NCI-H1436 (cell line): Measurements from ENCODE around the gene TCIRG1.

Experiments
- DNase-seq: peaks from one replicate; lab custom pipeline; 2025; lab: John Stamatoyannopoulos, UW

The TCIRG1 gene

DNA sequence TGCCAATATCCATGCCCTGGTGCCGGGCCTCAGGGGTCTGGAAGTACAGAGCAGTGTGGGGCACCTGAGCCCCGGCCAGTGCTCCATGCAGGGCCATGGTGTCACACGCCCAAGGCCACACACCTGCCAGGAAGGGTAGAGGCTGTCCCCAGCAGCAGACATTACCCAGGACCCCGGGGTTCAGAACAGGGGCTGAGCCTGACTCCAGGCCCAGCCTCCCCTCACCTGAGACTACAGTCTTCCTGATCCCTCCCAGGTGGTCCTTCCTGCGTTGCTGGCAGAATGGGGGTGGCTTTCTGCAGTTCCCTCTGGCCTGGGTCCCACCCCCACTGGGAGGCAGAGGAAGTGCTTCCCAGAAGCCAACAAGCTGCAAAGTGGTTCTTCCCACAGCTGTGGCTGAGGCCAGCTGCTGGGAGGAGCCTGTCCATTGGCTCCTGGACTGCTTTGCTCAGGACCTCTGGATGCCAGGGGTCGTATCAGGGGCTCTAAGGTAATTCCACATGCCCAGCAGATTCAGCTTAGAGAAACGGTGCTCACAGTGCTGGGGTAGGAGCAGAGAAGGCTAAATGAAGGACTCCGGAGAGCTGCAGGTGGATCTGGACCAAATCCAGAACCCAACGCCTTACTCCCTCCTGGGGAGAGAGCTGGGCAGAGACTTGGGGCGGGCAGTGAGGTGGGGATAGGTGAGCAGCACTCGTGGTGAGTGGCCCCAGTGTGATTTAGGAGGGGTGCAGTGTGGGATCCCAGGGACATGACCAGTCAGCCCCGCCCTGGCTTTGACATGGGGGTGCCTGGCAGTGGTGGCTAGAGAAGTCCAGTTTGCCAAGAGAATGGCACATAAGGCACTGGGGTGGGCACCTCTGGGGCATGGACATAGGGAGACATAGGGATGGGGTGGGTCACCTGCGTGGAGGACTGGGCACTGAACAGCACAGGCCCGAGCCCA, 12.6 kb downstream of the TCIRG1 start:
- no peak for DNase-seq

DNA sequence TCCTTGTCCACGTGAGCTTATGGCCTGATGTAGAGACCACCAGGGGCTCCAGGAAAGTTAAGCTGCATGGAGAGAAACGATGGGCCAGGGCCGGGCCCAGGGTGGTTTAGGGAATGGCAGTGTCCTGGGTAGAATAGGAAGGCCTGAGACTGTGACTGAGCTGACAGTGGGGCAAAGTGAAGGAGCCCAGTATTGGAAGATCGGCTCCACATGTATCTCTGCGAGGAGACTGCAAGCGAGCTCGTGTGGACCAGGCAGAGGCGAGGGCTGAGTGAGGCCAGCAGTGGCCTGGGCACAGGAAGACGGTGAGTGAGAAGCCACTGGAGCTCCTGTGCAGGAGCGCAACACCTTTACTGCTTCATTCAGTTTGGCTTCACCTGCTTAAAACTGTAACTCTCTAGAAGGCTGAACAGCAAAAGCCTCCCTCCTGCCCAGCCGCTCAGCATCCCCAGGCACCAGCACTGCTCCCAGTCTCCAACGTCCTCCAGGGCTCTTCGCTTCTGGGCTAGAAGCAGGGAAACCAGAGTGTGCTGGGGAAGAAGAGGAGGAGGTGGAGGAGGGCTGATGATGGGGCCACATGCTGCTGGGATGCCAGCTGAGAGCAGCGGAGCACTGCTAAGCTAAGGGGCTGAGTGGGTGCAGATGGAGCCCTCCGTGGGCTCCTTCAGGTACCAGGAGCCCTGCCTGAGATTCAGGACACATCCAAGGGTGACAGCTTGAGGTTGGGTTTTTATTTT, 13.5 kb downstream of the TCIRG1 start:
- no peak for DNase-seq

DNA sequence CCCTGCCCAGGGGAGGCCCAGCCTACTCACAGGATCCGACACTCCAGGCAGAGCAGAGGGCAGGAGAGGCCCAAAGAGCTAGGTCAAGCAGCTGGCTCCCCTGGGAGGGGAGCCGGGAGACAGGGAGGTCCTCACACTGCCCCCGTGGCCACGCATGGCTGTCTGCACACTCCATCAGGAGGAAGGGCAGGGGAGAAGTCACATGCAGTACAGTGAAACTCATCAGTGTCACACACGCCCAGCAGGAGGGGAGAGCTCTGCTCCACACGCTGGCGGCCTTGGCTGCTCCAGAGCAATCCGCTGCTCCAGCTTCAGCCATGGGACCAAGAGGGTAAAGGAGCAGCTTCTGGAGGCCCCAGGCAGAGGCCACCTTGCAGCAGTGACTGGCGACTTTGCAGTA, 14.3 kb downstream of the TCIRG1 start:
- no peak for DNase-seq

DNA sequence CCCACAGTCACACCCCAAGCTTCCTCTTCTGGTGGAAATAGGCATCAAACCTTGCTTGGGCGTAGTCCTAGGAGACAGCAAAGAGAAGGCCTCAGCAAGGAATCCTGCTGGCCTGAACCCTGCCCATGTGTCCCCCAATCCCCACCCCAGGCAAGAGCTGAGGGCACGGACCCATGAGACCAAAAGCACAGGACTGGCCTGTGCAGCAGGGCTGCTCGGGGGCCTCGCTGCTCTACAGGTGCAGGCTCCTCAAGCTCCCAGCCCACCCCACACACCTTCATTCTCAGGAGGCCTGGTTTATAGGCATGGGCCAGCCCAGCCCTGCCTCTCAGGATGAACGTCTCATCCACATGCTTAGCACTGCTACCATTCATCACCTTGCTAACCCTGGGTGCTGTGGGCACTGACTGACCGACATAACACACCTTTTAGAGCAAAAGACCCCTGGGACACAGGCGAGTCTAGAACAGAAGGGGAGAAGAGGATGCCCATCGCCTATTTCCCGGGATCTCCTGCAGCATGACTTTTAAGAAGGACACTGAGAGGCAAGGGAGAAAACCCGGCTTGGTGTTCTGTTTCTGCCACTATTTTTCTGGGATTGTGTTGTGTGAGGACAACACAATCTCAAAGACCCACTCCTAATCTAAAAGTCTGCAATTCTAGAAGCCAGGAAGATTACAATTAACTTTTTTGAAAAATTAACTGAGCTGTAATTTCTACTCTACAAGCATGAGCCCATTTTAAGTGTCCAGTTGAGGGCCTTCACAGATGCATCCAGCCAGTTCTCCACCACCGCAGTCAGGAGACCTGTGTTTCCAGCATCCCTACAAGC, 15.4 kb downstream of the TCIRG1 start:
- no peak for DNase-seq

DNA sequence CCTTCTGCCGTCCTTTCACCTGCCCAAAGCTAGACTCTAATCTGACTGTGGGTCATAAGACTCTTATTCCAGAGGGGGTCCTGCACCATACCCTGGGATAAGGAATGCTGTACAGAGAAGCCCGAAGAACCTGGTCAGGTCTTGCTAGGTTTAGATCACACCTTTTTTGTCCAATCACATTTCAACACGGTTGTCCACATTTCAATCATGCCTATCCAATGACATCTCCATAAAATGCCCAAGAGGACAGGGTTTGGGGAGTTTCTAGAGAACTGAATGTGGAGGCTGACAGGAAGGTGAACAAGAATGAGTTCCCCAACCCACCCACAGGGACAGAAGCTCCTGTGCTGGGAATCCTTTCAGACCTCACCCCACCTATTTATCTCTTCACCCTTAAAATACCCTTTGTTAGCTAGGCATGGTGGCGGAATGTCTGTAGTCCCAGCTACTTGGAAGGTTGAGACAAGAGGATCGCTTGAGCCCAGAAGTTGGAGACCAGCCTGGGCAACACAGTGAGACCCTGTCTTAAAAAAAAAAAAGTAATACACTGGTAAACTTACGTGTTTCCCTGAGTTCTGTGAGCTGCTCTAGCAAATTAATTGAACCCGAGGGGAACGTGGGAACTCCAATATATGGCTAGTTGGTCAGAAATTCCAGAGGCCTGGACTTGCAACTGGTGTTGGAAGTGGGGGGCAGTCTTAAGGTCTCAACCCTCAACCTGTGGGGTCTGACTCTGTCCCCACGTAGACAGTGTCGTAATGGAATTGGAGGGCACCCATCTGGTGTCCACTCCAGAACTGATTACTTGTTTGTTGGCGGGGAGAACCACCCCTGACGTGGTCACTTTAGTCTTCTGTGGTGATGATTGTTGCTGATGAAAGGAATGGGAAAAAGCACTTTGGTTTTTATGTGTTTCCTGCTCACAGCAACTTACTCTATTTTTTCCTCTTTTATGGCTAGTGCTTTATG, 17.8 kb downstream of the TCIRG1 start:
- no peak for DNase-seq

DNA sequence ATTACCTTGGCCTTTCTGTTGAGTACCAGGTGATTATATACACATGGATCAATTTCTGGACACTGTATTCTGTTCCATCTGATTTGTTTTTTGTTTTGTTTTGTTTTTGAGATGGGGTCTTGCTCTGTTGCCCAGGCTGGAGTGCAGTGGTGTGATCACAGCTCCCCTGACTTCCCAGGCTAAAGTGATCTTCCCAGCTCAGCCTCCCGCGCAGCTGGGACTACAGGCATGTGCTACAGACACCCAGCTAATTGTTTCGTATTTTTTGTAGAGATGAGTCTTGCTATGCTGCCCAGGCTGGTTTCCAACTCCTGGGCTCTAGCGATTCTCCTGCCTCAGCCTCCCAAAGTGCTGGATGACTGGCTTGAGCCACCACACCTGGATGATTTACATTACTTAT, 19.0 kb downstream of the TCIRG1 start:
- DNase-seq = no peak

DNA sequence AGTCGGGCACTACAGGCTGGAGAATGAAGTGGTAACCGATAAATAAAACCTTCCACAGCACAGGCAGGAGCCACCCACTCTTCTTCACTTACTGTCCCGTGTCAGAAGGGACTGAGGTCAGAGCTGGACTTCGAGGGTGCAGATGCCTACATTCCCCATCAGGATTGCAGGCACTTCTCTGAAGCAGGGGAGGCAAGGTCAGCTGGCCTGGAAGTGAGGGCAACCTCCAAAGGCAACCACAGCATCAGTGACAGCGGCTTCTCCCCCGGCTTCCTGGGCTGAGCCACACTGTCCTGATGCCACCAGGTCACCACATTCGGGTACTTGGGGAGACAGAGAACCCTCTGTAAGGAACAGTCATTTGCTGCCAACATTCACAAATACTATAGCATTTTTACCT, 22.7 kb downstream of the TCIRG1 start:
- no peak for DNase-seq

DNA sequence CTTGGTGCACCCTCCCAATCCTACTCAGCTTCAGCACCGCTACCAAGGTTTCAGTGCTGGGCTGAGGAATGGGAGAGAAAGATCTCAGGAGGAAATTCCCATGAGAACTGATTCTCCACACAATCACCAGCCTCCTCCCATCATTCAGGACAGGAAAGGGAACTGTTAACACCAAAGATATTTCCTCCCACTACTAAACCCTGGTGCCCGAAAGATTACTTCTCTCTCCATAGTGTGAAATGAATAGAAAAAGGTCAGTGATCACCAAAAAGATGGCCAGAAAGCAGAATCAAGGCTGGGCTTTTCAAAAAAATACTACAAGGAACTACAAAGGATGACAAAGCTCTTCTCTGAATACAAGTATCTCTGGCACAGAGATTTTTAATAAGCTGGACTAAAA, 26.1 kb downstream of the TCIRG1 start:
- no peak for DNase-seq

DNA sequence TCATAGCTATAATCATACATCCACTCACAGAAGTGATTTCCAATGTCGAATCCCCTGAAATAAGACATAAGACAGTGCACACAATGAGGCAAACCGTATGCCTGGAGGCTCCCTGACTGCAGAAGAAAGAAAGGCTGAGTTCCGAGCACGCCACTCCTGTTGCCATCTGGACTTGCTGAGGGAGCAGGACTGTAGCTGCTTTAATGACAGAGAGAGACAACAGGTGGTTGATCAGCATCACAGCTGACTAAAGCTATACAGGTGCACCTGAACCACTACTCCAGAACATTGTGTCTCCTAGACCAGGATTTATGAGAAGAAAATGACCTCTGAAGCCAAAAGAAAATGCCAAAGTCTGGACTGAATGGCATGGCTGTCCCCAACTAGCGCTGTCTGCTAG, 27.0 kb downstream of the TCIRG1 start:
- DNase-seq = no peak

DNA sequence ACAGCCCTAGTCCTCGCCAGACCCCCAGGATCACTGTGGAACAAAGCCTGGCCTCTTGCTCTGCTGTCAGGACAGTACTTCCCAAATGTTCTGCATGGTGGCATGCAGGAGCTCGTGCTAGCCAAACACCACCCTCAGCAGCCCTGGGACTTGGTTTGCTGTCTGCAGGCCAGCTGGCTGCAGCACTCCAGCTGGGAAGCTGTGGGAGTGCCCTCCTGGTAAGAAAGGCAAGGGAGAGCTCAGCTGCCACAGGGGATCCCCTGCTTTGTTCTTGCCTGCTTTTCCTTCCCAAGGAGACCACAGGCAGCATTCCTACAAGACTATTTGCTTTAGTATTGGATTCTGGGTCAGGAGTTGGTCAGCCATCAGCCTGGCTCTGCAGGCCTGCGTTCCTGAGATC, 27.9 kb downstream of the TCIRG1 start:
- DNase-seq = no peak

DNA sequence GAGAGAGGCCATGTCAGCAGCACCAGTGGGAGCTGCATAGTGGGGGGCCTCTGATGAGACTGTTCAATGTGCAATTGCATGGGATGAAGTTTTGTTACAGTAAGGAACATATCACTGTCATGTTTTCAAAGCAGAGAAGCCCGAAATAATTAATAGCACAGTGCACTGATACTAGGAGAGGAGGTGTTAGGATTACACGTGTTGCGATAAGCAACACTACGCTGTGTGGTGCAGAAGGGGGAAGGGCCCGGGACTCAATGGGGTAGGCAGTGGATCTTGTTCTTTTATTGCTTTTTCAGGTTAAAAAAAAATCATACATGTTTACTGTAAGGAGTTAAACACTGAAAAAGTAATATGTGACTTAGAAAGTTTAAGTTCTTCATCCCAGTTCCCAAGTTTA, 29.2 kb downstream of the TCIRG1 start:
- no peak for DNase-seq

DNA sequence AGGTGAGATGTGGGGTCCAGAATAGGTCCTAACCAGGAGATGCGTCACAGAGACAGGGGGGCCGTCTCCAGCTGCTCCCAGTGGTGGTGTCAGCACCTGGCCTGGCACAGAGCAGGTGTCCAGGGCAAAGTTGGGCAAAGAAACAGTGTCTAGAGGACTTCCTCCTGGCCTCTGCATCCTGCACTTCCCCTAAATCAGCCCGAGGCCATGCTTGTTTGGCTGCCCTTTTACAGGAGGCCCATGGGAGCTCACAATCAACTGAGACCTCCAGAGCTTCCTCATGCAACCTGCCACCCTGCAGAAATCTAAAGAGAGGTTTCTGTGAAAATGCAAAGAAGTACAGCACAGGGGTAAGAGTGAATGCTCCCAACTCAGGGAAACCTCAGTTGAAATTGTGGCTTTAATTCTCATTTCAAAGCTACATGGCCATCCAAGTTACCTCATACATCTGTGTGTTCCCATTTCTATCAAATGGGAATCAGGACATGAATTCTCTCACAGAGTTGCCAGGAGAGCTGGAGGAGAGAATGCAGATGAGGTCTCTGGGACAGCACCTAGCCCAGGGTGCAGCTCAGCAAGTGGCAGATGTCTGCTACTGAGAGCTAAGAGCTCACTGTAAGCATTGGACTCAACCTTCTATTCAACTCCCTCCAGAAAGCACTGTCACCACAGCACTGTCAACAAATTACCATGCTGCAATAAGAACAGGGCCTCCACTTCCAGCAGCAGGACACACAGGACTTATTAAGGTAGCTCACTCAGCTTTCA, 32.6 kb downstream of the TCIRG1 start:
- DNase-seq = no peak

DNA sequence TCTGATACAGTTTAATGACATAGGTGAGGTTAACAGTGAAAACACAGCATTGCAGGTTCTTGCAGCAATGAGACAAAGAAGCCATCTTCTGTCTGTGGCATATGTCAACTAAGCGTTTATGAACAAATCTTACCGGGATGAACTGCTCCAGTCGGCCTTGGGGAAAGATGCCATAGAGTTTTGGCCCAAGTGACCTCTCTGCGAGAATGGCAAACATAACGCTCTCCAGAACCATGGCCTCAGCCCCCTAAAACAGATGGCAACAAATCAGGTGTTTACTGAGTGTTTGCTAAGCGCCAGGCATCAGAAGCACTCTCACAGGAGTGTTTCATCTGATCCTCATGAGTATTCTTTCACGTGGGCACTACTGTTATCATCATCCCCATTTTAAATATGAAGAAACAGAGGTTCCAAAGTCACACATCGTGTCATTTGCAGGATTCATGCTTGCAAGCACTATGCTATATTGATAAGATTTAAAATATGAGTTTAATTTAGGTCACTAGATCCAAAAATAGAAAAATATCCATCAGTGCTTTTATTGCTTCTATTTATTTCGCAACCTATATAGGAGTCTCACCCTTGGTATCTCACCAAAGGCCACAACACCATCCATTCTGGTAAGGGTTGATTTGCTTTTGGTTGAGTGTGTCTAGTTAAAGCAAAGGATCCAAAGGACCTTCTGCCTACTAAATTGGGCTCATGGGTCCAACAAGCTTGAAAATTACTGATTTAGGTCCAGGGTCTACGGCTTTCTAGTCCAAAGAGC, 35.9 kb downstream of the TCIRG1 start:
- DNase-seq = no peak

DNA sequence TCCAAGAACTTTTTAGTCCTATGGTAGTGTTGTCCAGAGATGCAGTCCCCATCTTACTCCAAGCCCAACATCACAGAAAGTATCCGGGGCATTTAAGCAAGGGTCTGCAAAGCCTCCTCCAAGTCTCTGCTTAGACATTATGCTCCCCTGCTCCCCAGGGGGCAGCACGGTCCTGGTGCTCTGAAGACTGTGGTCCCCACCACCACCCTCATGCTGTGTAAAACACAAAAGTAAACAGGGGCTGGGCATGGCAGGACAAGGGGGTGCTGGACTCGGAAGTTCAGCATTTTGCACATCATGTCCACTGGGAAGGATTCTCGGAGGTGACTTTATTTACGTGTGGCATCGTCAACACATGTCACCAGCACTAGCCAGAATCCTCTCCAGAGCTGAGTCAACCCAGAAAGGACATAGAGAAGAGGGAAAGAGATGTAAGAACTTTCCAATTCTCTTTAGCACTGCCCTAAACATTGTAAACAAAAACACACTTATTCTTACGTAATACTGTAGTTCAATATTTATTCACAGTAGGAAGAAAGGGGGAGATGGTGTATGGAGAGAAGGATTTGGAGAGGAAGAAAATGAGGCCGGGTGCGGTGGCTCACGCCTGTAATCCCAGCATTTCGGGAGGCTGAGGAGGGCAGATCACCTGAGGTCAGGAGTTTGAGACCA, 37.7 kb downstream of the TCIRG1 start:
- DNase-seq = no peak

DNA sequence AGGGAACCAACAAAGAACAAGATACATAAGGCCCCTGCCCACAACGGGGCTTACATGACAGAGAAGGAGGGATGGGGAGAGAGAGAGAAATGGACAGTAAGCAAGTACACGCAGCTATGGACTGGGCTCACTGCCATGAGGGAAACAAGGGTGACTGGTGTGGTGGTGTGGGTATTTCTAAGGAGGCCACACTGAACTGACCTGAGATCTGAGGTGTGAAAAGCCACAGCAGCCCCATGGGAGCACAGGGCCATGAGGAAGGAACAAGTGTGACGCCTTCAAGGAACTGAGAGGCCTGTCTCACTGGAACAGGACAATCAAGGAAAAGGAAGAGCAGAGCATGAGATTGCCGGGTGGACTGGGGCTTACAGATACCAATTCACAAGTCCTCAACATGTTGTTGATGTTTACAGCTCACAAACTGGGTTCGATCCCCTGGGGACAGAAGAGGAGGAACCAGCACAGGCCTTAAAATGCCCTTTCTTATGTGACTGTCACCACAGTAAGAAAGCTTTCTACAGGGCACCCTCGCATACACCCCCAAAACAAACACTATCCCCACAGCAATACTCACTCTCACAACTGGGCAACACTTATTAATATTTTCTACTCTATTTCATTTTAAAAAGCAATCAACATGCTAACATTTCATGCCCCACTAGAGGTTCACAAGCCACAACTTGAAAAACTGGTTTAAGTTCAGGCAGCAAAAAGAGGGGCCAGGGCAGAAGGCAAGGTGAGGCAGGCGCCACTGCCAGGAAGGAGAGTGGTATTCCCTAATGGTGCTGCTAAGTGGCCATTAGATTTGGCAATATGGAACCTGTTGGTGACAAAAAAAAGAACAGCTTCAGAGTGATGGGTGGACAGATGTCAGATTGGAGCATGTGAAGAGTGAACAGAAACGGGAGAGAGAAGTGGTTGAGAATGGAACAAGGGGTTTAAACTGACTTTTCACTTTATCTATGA, 39.1 kb downstream of the TCIRG1 start:
- DNase-seq = no peak

DNA sequence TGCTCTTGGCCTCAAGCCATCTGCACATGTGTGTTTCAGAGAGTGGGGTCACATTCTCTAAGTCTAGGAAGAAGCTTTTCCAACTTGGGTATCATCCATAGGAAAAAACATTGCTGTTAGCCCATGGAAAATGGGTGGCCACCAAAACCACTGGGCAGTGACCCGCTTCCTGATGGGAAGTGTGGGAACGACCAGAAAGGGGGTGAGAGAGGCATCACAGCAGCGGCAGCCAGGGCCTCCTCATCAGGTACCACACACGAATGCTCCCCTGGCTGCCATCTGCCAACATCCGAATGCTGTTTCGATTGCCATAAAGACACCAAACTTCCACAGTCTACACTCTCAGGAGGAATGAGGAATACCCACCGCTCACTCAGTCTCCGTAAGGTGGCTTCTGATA, 42.0 kb downstream of the TCIRG1 start:
- DNase-seq = no peak

DNA sequence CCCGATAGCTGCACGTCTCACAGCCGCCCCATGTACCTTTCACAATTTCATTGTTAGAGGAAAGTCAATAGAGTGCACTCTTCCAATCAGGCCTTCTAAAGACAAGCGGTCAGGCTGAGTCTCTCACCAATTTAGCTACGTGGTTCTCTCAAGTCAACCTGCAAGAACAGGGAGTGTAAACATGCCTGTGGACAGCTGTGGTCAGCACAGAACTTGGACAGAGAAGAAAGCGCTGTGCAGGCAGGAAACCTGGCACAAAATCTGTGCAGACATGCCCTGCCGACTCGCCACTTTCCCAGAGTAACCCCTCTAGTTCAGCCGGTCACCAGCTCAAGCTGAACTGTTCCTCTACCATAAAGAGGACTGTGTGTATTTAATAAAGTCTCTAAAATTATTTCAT, 42.9 kb downstream of the TCIRG1 start:
- DNase-seq = no peak

DNA sequence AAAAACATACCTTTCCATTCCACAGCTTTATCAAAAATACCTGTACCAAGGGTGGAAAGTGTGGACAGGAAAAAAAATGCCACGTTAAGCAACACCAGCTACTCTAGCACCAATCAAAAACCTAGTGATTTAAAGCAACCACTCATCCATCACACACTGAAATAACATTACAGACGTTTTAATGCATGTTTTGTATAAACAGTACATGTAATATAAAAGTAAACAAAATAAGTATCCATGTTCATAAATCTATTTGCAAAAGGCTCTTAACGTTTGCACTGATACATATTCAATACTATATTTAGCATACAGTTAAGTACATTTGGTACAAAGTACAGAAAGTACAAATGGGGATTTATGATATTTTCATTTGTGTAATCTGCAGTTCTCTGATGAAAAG, 43.7 kb downstream of the TCIRG1 start:
- no peak for DNase-seq
